ENCODE data around the gene SOWAHB.

The SOWAHB gene

DNA sequence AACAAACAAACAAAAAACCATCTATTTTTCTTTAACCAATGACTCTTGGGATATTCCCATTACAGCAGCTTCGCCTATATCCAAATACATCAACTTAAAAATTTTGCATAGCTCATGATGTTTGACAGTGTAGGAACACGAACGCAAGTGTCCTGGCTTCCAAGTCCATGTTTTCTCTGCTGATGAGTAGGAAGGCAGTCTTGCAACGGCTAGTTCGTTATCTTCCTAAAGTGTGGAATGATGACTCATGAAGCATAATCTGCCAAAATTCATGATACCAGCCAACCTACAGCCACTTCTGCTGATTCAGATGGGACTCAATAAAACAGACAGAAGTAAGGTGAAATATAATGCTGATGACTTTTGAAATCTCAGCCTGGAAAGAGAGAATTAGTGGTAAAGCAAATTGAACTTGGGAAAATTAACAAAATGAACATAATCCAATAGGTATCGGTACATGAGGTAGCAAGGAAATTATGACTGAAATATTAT lies 45.2 kb upstream of the SOWAHB start:
- H3K27ac ChIP-seq (ENCODE audit: low read length) = no peak overlapping the region
- DNase-seq (no peak), ATAC-seq (ENCODE audit: insufficient read depth, low read depth) (no peak)
- H3K9ac ChIP-seq (ENCODE audit: low read depth, low read length) = no peak overlapping the region
- H3K36me3 ChIP-seq (ENCODE audit: insufficient read depth, low read length) = no peaks in the 10 kb centered on the region
- no peaks in the 10 kb centered on the region for H4K20me1 ChIP-seq (ENCODE audit: insufficient read depth, low read length)
- no peak for TF ChIP-seq EZH2 (IDR thresholded peaks at IDR 0.05; ENCODE audit: borderline replicate concordance, low read depth, low read length, severe bottlenecking)
- TF ChIP-seq, protein P1, sequence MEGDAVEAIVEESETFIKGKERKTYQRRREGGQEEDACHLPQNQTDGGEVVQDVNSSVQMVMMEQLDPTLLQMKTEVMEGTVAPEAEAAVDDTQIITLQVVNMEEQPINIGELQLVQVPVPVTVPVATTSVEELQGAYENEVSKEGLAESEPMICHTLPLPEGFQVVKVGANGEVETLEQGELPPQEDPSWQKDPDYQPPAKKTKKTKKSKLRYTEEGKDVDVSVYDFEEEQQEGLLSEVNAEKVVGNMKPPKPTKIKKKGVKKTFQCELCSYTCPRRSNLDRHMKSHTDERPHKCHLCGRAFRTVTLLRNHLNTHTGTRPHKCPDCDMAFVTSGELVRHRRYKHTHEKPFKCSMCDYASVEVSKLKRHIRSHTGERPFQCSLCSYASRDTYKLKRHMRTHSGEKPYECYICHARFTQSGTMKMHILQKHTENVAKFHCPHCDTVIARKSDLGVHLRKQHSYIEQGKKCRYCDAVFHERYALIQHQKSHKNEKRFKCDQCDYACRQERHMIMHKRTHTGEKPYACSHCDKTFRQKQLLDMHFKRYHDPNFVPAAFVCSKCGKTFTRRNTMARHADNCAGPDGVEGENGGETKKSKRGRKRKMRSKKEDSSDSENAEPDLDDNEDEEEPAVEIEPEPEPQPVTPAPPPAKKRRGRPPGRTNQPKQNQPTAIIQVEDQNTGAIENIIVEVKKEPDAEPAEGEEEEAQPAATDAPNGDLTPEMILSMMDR (IDR thresholded peaks at IDR 0.05; ENCODE audit: borderline replicate concordance, extremely low read depth, low read length, poor library complexity, severe bottlenecking) = no peak
- no peaks in the 10 kb centered on the region for H3K79me2 ChIP-seq (ENCODE audit: insufficient read depth, low read length)
- no peaks in the 10 kb centered on the region for H3K27me3 ChIP-seq (ENCODE audit: insufficient read depth, low read length, poor library complexity)
- no peak overlapping the region for H2AFZ ChIP-seq (ENCODE audit: low read depth, low read length)
- H3K4me2 ChIP-seq (ENCODE audit: insufficient read depth, low read length) = no peak overlapping the region
- no peaks in the 10 kb centered on the region for H3K4me1 ChIP-seq (ENCODE audit: insufficient read depth, low read length)
- H3K4me3 ChIP-seq (ENCODE audit: low read depth in 1 of 2, low read length in 2 of 2) = no peak overlapping the region
- H3K9me3 ChIP-seq (ENCODE audit: insufficient read depth, low read length, severe bottlenecking) = no peaks in the 10 kb centered on the region

DNA sequence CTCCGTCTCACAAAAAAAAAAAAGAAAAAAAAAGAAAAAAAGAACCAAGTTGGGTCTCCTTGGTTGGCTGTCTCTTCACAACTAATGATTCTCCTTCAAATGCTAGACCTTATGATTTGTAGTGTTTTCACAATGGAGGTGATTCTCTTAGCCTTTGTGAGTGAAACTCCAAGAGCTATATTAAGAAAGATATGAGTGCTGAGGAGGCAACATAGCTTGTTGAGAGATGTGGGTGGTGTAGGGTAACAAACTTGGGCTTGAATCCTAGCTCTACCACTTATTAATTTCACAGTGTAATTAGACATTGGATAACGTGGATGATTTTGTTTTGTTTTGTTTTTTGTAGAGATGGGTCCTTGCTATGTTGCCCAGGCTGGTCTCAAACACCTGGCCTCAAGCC lies 41.2 kb upstream of the SOWAHB start:
- Histone ChIP-seq H4K20me1 (ENCODE audit: insufficient read depth, low read length) (no peaks in the 10 kb centered on the region), H3K79me2 (ENCODE audit: insufficient read depth, low read length) (no peaks in the 10 kb centered on the region), H3K4me1 (ENCODE audit: insufficient read depth, low read length) (no peaks in the 10 kb centered on the region), H3K27ac (ENCODE audit: low read length) (no peak overlapping the region), H2AFZ (ENCODE audit: low read depth, low read length) (no peak overlapping the region), H3K9me3 (ENCODE audit: insufficient read depth, low read length, severe bottlenecking) (no peaks in the 10 kb centered on the region), H3K27me3 (ENCODE audit: insufficient read depth, low read length, poor library complexity) (no peaks in the 10 kb centered on the region), H3K36me3 (ENCODE audit: insufficient read depth, low read length) (no peaks in the 10 kb centered on the region), H3K9ac (ENCODE audit: low read depth, low read length) (no peak overlapping the region), H3K4me2 (ENCODE audit: insufficient read depth, low read length) (no peak overlapping the region), H3K4me3 (ENCODE audit: low read depth in 1 of 2, low read length in 2 of 2) (no peak overlapping the region)
- ATAC-seq (ENCODE audit: insufficient read depth, low read depth) (no peak), DNase-seq (no peak)
- no peak for TF ChIP-seq EZH2 (IDR thresholded peaks at IDR 0.05; ENCODE audit: borderline replicate concordance, low read depth, low read length, severe bottlenecking)
- TF ChIP-seq, protein P1 (IDR thresholded peaks at IDR 0.05; ENCODE audit: borderline replicate concordance, extremely low read depth, low read length, poor library complexity, severe bottlenecking) = no peak

DNA sequence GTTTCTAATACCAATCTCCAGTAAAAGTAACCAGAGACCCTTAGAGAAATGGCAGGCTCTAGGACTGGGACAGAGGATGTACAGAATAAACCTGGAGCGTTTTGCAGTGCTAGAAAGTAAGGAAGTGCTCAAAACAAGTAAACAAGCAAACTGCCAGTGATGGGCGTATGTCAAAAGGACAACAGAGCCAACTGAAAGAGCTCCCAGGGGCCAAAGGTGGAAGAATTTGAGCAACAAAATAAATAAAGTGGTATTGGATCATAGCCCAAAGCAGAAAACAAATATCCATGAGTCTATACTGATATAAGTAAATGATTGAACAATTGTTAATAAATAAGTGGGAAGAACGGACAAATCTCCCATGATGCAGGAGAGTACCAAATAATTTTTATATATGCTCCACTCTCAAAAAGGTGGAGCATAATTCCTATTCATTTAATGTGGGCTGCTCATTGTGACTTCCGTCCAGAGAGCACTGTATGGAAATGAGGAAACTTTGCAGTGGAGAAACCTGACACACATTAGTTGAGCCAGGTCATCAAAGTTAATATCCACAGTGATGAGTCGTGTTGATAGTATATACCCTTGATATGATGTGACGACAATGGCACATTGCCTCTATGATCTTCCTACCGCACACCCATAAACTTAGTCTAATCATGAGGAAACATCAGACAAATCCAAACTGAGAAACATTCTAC lies 33.8 kb upstream of the SOWAHB start:
- Histone ChIP-seq H3K27me3 (ENCODE audit: insufficient read depth, low read length, poor library complexity) (peaks cover 4% of the 10 kb centered on the region), H3K36me3 (ENCODE audit: insufficient read depth, low read length) (no peaks in the 10 kb centered on the region), H3K4me2 (ENCODE audit: insufficient read depth, low read length) (no peak overlapping the region), H3K9ac (ENCODE audit: low read depth, low read length) (no peak overlapping the region), H3K4me1 (ENCODE audit: insufficient read depth, low read length) (no peaks in the 10 kb centered on the region), H3K9me3 (ENCODE audit: insufficient read depth, low read length, severe bottlenecking) (no peaks in the 10 kb centered on the region), H4K20me1 (ENCODE audit: insufficient read depth, low read length) (no peaks in the 10 kb centered on the region), H3K4me3 (ENCODE audit: low read depth in 1 of 2, low read length in 2 of 2) (no peak overlapping the region), H2AFZ (ENCODE audit: low read depth, low read length) (no peak overlapping the region), H3K27ac (ENCODE audit: low read length) (no peak overlapping the region), H3K79me2 (ENCODE audit: insufficient read depth, low read length) (no peaks in the 10 kb centered on the region)
- ATAC-seq (ENCODE audit: insufficient read depth, low read depth) (no peak), DNase-seq (no peak)
- TF ChIP-seq, protein P1 (IDR thresholded peaks at IDR 0.05; ENCODE audit: borderline replicate concordance, extremely low read depth, low read length, poor library complexity, severe bottlenecking) = no peak
- no peak for TF ChIP-seq EZH2 (IDR thresholded peaks at IDR 0.05; ENCODE audit: borderline replicate concordance, low read depth, low read length, severe bottlenecking)
